Neuronal stem cell (in vitro differentiated cells): ENCODE results near the gene KCNH2.
A peak's percentile ranks its signal among the peaks of the same experiment; 100 is the strongest.

Experiments used
- DNase-seq: peaks from one replicate; pipeline ENCODE4 v3.0.0-alpha.2; 2013; ENCODE audit warnings: low spot score
- H2AFZ ChIP-seq: one replicate; pipeline ENCODE4 v1.6.1; 2013; ENCODE audit warnings: mild to moderate bottlenecking, low read length, inconsistent platforms
- H2AK5ac ChIP-seq: 2 replicates; pipeline ENCODE4 v1.6.1; 2013; ENCODE audit warnings: low read depth, mild to moderate bottlenecking, inconsistent platforms, low read length, moderate library complexity, mixed read lengths
- H2BK120ac ChIP-seq: 2 replicates; pipeline ENCODE4 v1.6.1; 2013; ENCODE audit warnings: low read depth, mild to moderate bottlenecking, inconsistent platforms, low read length, moderate library complexity, mixed read lengths
- H2BK12ac ChIP-seq: one replicate; pipeline ENCODE4 v1.6.1; 2013; ENCODE audit warnings: low read length, inconsistent platforms
- H2BK15ac ChIP-seq: 2 replicates; pipeline ENCODE4 v1.6.1; 2013; ENCODE audit warnings: mild to moderate bottlenecking, low read length, inconsistent platforms, mixed read lengths
- H2BK5ac ChIP-seq: one replicate; pipeline ENCODE4 v1.6.1; 2013; ENCODE audit warnings: inconsistent platforms, mild to moderate bottlenecking, low read length, moderate library complexity
- H3K14ac ChIP-seq: one replicate; pipeline ENCODE4 v1.6.1; 2013; ENCODE audit warnings: low read length, inconsistent platforms
- H3K18ac ChIP-seq: 2 replicates; pipeline ENCODE4 v1.6.1; 2013; ENCODE audit warnings: low read length, inconsistent platforms
- H3K23ac ChIP-seq: 2 replicates; pipeline ENCODE4 v1.6.1; 2013; ENCODE audit warnings: low read depth, mild to moderate bottlenecking, mixed read lengths, low read length, inconsistent platforms; ENCODE audit not compliant: poor library complexity
- H3K27ac ChIP-seq: replicated peaks from 3 replicates; pipeline ENCODE4 v1.5.1; 2013; ENCODE audit warnings: low read length, inconsistent platforms
- H3K27me3 ChIP-seq, 3 experiments: 2 replicates each; pipeline ENCODE4 v1.6.1; 2013; ENCODE audit warnings: low read length in 3 of 3, mild to moderate bottlenecking in 2 of 3, inconsistent platforms in 1 of 3, low read depth in 1 of 3, mixed read lengths in 1 of 3, moderate library complexity in 1 of 3; ENCODE audit not compliant: control insufficient read depth in 3 of 3, insufficient read depth in 3 of 3
- H3K36me3 ChIP-seq, 2 donors: replicated peaks in 1 of 2; 2 replicates each; pipeline ENCODE4 v1.6.1; 2013; ENCODE audit warnings: low read length in 2 of 2; ENCODE audit not compliant: control insufficient read depth in 2 of 2, insufficient read depth in 2 of 2
- H3K4ac ChIP-seq: 2 replicates; pipeline ENCODE4 v1.6.1; 2013; ENCODE audit warnings: inconsistent platforms, mild to moderate bottlenecking, low read length, moderate library complexity
- H3K4me1 ChIP-seq, 2 donors: 1 replicate in 1 of 2; 2 replicates in 1 of 2; pipeline ENCODE4 v1.6.1; 2013; ENCODE audit warnings: low read length in 2 of 2, low read depth in 1 of 2; ENCODE audit not compliant: control insufficient read depth in 2 of 2, insufficient read depth in 1 of 2
- H3K4me2 ChIP-seq: one replicate; pipeline ENCODE4 v1.6.1; 2013; ENCODE audit warnings: mild to moderate bottlenecking, low read length, inconsistent platforms; ENCODE audit not compliant: insufficient read depth, poor library complexity, severe bottlenecking
- H3K4me3 ChIP-seq, 2 donors: 2 replicates each; pipeline ENCODE4 v1.5.1; 2013; ENCODE audit warnings: low read length in 2 of 2, mild to moderate bottlenecking in 2 of 2, inconsistent platforms in 1 of 2, moderate library complexity in 1 of 2
- H3K79me1 ChIP-seq: one replicate; pipeline ENCODE4 v1.6.1; 2013; ENCODE audit warnings: low read depth, mild to moderate bottlenecking, inconsistent platforms, low read length, moderate library complexity
- H3K9ac ChIP-seq: one replicate; pipeline ENCODE4 v1.6.1; 2013; ENCODE audit warnings: mild to moderate bottlenecking, low read depth, low read length, inconsistent platforms; ENCODE audit not compliant: poor library complexity
- H3K9me3 ChIP-seq, 2 donors: replicated peaks in 1 of 2; 2 replicates each; pipeline versions ENCODE3 to v1.6.1; 2013; ENCODE audit warnings: low read length in 2 of 2, mild to moderate bottlenecking in 2 of 2, inconsistent platforms in 1 of 2, low read depth in 1 of 2, mixed read lengths in 1 of 2, moderate library complexity in 1 of 2; ENCODE audit not compliant: control insufficient read depth in 2 of 2, insufficient read depth in 1 of 2
- H4K8ac ChIP-seq: one replicate; pipeline ENCODE4 v1.6.1; 2013; ENCODE audit warnings: low read depth, mild to moderate bottlenecking, inconsistent platforms, low read length, moderate library complexity
- H4K91ac ChIP-seq: one replicate; pipeline ENCODE4 v1.6.1; 2013; ENCODE audit warnings: low read length, low read depth, mild to moderate bottlenecking, inconsistent platforms; ENCODE audit not compliant: poor library complexity
- WGBS, 2 donors: extraction: QIAGEN DNeasy Blood & Tissue Kit; methylation state at CpG; one replicate each; pipeline ENCODE4 v1.1.7; 2013; ENCODE audit warnings: missing lambda C conversion rate in 2 of 2, mixed read lengths in 1 of 2; ENCODE audit not compliant: insufficient read length in 2 of 2, insufficient replicate concordance in 1 of 2; ENCODE audit errors: extremely low coverage in 2 of 2; 5-methylcytosine and 5-hydroxymethylcytosine counted together

KCNH2 gene

GRCh38 chr7:151000897-151001495 lies 22.9 kb upstream of the KCNH2 start:
- H3K23ac ChIP-seq, result peak overlapping the region; percentile 10
- H3K4me1 ChIP-seq, result peaks cover 4 to 7% of the 10 kb centered on the region in 2 donors
- H4K8ac ChIP-seq, result no peak overlapping the region
- H2BK15ac ChIP-seq, result peak overlapping the region; percentile 52
- no peak overlapping the region for H3K27ac ChIP-seq
- no peak overlapping the region for H2AFZ ChIP-seq
- no peak overlapping the region for H3K9ac ChIP-seq
- no peaks in the 10 kb centered on the region for H3K9me3 ChIP-seq
- no peaks in the 10 kb centered on the region for H3K27me3 ChIP-seq
- H2BK12ac ChIP-seq, result no peak overlapping the region
- peaks cover 0 to 11% of the 10 kb centered on the region in 2 donors for H3K36me3 ChIP-seq
- peak overlapping the region; percentile 57 for H2AK5ac ChIP-seq
- no peak overlapping the region for H3K14ac ChIP-seq
- DNase-seq, result no peak
- no peak overlapping the region for H4K91ac ChIP-seq
- no peak overlapping the region for H2BK120ac ChIP-seq
- WGBS, 2 donors, result no CpG with 5 or more reads among the region's 13 CpGs
- H3K79me1 ChIP-seq, result no peaks in the 10 kb centered on the region
- H3K4me3 ChIP-seq, result no peak overlapping the region
- no peak overlapping the region for H3K4ac ChIP-seq
- H3K4me2 ChIP-seq, result no peak overlapping the region
- no peak overlapping the region for H2BK5ac ChIP-seq
- peak overlapping the region; percentile 45 for H3K18ac ChIP-seq

GRCh38 chr7:150999497-151000230 lies 21.5 kb upstream of the KCNH2 start:
- Histone ChIP-seq H4K8ac (no peak overlapping the region), H2BK120ac (no peak overlapping the region), H3K14ac (no peak overlapping the region), H3K27ac (no peak overlapping the region), H3K4me2 (no peak overlapping the region), H2BK15ac (peak overlapping the region; percentile 84), H3K9ac (no peak overlapping the region), H3K9me3 (no peaks in the 10 kb centered on the region), H3K23ac (no peak overlapping the region), H3K4me3 (no peak overlapping the region), H3K36me3 (peaks cover 0 to 11% of the 10 kb centered on the region in 2 donors), H3K18ac (no peak overlapping the region), H3K27me3 (no peaks in the 10 kb centered on the region), H2BK12ac (no peak overlapping the region), H3K4ac (no peak overlapping the region), H4K91ac (no peak overlapping the region), H2AK5ac (no peak overlapping the region), H2BK5ac (no peak overlapping the region), H3K4me1 (peaks cover 4 to 13% of the 10 kb centered on the region in 2 donors), H3K79me1 (no peaks in the 10 kb centered on the region), H2AFZ (no peak overlapping the region)
- no peak for DNase-seq
- WGBS, 2 donors, result 100% methylated on average over 4 of the region's 5 CpGs; no CpG with 5 or more reads in 1 of the 2 donors

- WGBS, 2 donors, result no CpG with 5 or more reads among the region's 12 CpGs
- Histone ChIP-seq H2AFZ (no peak overlapping the region), H2BK120ac (no peak overlapping the region), H2BK15ac (peak overlapping the region; percentile 84), H3K23ac (peak overlapping the region; percentile 30), H2BK5ac (no peak overlapping the region), H3K18ac (peak overlapping the region; percentile 52), H3K27ac (no peak overlapping the region), H3K14ac (peak overlapping the region; percentile 4), H3K36me3 (peaks cover 0 to 11% of the 10 kb centered on the region in 2 donors), H3K27me3 (no peaks in the 10 kb centered on the region), H2BK12ac (no peak overlapping the region), H3K4me1 (peaks cover 4 to 16% of the 10 kb centered on the region in 2 donors), H4K91ac (no peak overlapping the region), H3K4me2 (no peak overlapping the region), H3K79me1 (no peaks in the 10 kb centered on the region), H3K4me3 (no peak overlapping the region), H3K9ac (no peak overlapping the region), H3K4ac (no peak overlapping the region), H3K9me3 (no peaks in the 10 kb centered on the region), H4K8ac (no peak overlapping the region), H2AK5ac (peak overlapping the region; percentile 79)
- DNase-seq, result no peak
Measured at GRCh38 chr7:150999001-150999400, 20.9 kb upstream of the KCNH2 start.

- H3K27me3 ChIP-seq, result no peaks in the 10 kb centered on the region
- H3K23ac ChIP-seq, result peak overlapping the region; percentile 73
- WGBS, 2 donors, result no CpG with 5 or more reads among the region's 20 CpGs
Measured at GRCh38 chr7:150998341-150998740, 20.2 kb upstream of the KCNH2 start.

More at GRCh38 chr7:150998341-150998740, 20.2 kb upstream of the KCNH2 start:
- no peak overlapping the region for H3K27ac ChIP-seq
- DNase-seq, result no peak
- peak overlapping the region; percentile 71 for H3K18ac ChIP-seq
- H3K4ac ChIP-seq, result no peak overlapping the region
- H2BK5ac ChIP-seq, result no peak overlapping the region
- H3K4me3 ChIP-seq, result no peak overlapping the region
- peak overlapping the region; percentile 85 for H2BK15ac ChIP-seq
- no peak overlapping the region for H4K91ac ChIP-seq
- peak overlapping the region; percentile 47 for H2BK120ac ChIP-seq
- H3K14ac ChIP-seq, result no peak overlapping the region
- H3K4me1 ChIP-seq, result peaks cover 10 to 22% of the 10 kb centered on the region in 2 donors
- no peaks in the 10 kb centered on the region for H3K9me3 ChIP-seq
- H3K36me3 ChIP-seq, result peaks cover 0 to 11% of the 10 kb centered on the region in 2 donors
- peak overlapping the region; percentile 89 for H2AK5ac ChIP-seq
- peak overlapping the region; percentile 40 for H3K9ac ChIP-seq
- H2AFZ ChIP-seq, result no peak overlapping the region
- H3K79me1 ChIP-seq, result no peaks in the 10 kb centered on the region
- no peak overlapping the region for H3K4me2 ChIP-seq
- no peak overlapping the region for H2BK12ac ChIP-seq
- no peak overlapping the region for H4K8ac ChIP-seq
